HepG2 (cell line): ENCODE measurements around the gene PRKAB1. TPM values are rescaled to one million over a fixed set of nuclear protein-coding genes. Genes with fewer than 3 reads are reported as not detected.

Experiments
- ATAC-seq: fragments of 200-7000 bp; cut with Tn5 transposase; 3 replicates; pipeline ENCODE4 v1.9.1; 2020; ENCODE audit warnings: mild to moderate bottlenecking, moderate library complexity
- BruUV-seq: library from RNA; stranded (reverse); fragments of 400-500 nt; replicated peaks from 2 replicates; lab custom pipeline; 2021; lab: Mats Ljungman, UMichigan
- CTCF ChIA-PET: fragments of 300-600 bp; formaldehyde crosslinking; extraction: SDS; loops from one replicate; lab custom pipeline; 2021; ENCODE audit warnings: low total read pairs, inconsistent platforms, low intra/inter-chr PET ratio; lab: Yijun Ruan, JAX
- POLR2A ChIA-PET: fragments of 350-600 bp; sonication (Branson Sonifier 250); formaldehyde crosslinking; loops from one replicate; lab custom pipeline; 2020; ENCODE audit warnings: antibody characterized with exemption, inconsistent platforms; lab: Yijun Ruan, JAX
- DNase-seq: peaks from one replicate; pipeline ENCODE4 v3.0.0-alpha.2; 2015; ENCODE audit warnings: low spot score
- FAIRE-seq: peaks from 3 replicates; lab custom pipeline; 2011; peaks lifted over from hg19 to GRCh38; lab: Jason Lieb, UNC
- H2AFZ ChIP-seq: one replicate; pipeline ENCODE4 v1.6.1; 2011; ENCODE audit warnings: low read length, inconsistent platforms
- H3K27ac ChIP-seq: fragments of 300-600 bp; 3 replicates; pipeline ENCODE4 v1.8.0; 2011; ENCODE audit warnings: mixed run types, mild to moderate bottlenecking, mixed read lengths, low read length, inconsistent platforms; ENCODE audit not compliant: insufficient read depth; ENCODE audit errors: extremely low read length
- H3K27me3 ChIP-seq, 2 experiments: fragments of 200-600 bp in 1 of 2; 2 replicates in 1 of 2; 3 replicates in 1 of 2; pipeline versions ENCODE4 v1.6.0 to v1.8.0; 2011; ENCODE audit warnings: low read length in 2 of 2, mild to moderate bottlenecking in 2 of 2, moderate library complexity in 2 of 2, inconsistent platforms in 1 of 2; ENCODE audit not compliant: insufficient read depth in 2 of 2, control insufficient read depth in 1 of 2
- H3K36me3 ChIP-seq, 2 experiments: fragments of 200-600 bp in 1 of 2; replicated peaks in 1 of 2; 2 replicates in 1 of 2; 3 replicates in 1 of 2; pipeline versions ENCODE4 v1.5.1 to v1.8.0; 2011; ENCODE audit warnings: low read length in 2 of 2, inconsistent platforms in 1 of 2; ENCODE audit not compliant: insufficient read depth in 2 of 2, control insufficient read depth in 1 of 2
- H3K4me1 ChIP-seq: 2 replicates; pipeline ENCODE4 v1.5.1; 2012; ENCODE audit warnings: low read length, inconsistent platforms; ENCODE audit not compliant: insufficient read depth
- H3K4me2 ChIP-seq: 2 replicates; pipeline ENCODE4 v1.6.0; 2011; ENCODE audit warnings: low read depth, low read length, inconsistent platforms
- H3K4me3 ChIP-seq, 3 experiments: fragments of 200-600 bp in 1 of 3; sonication (generic), shearing (Covaris generic) in 1 of 3; replicated peaks in 1 of 3; 2 replicates each; pipeline ENCODE4 v1.5.1; 2011 to 2016; ENCODE audit warnings: low read length in 3 of 3, inconsistent platforms in 2 of 3, low read depth in 2 of 3, mild to moderate bottlenecking in 2 of 3, control low read depth in 1 of 3, mixed read lengths in 1 of 3; ENCODE audit not compliant: insufficient read depth in 1 of 3
- H3K79me2 ChIP-seq: one replicate; pipeline ENCODE4 v1.6.1; 2011; ENCODE audit warnings: low read length, inconsistent platforms; ENCODE audit not compliant: insufficient read depth
- H3K9ac ChIP-seq: 2 replicates; pipeline ENCODE4 v1.6.0; 2011; ENCODE audit warnings: mild to moderate bottlenecking, low read depth, low read length, inconsistent platforms; ENCODE audit not compliant: insufficient read depth
- H3K9me3 ChIP-seq: 2 replicates; pipeline ENCODE4 v1.5.1; 2012; ENCODE audit warnings: mild to moderate bottlenecking, low read length
- H4K20me1 ChIP-seq: 2 replicates; pipeline ENCODE4 v1.6.0; 2011; ENCODE audit warnings: inconsistent platforms, mild to moderate bottlenecking, low read length, moderate library complexity; ENCODE audit not compliant: insufficient read depth
- AGO1 ChIP-seq: fragments of 200-400 bp; formaldehyde crosslinking; IDR thresholded peaks from 2 replicates; pipeline ENCODE4 v1.6.1; 2017; ENCODE audit warnings: mild to moderate bottlenecking, low read depth, low read length, moderate library complexity; ENCODE audit not compliant: poor library complexity, severe bottlenecking
- HDAC2 ChIP-seq: sonication (generic); formaldehyde crosslinking; IDR thresholded peaks from 2 replicates; pipeline ENCODE4 v1.4.0; 2020; ENCODE audit warnings: missing genetic modification reagents
- KLF6 ChIP-seq: IDR thresholded peaks from 2 replicates; pipeline ENCODE4 v1.8.0; 2016; ENCODE audit warnings: missing biosample characterization, missing genetic modification reagents
- MYC ChIP-seq: sonication (generic); formaldehyde crosslinking; IDR thresholded peaks from 2 replicates; pipeline ENCODE4 v1.9.0; 2021; ENCODE audit warnings: missing genetic modification reagents, borderline replicate concordance
- RXRA ChIP-seq: sonication (generic); formaldehyde crosslinking; IDR thresholded peaks from 2 replicates; pipeline ENCODE4 v1.5.1; 2020; ENCODE audit warnings: missing genetic modification reagents
- TBP ChIP-seq: sonication (generic); formaldehyde crosslinking; IDR thresholded peaks from 2 replicates; pipeline ENCODE4 v1.5.0; 2020; ENCODE audit warnings: missing genetic modification reagents
- THRA ChIP-seq: sonication (generic); formaldehyde crosslinking; IDR thresholded peaks from 2 replicates; pipeline ENCODE4 v1.4.0; 2020; ENCODE audit warnings: missing genetic modification reagents, borderline replicate concordance
- ZBED4 ChIP-seq: sonication (generic); formaldehyde crosslinking; IDR thresholded peaks from 2 replicates; pipeline ENCODE4 v1.4.0; 2020; ENCODE audit warnings: missing genetic modification reagents, borderline replicate concordance
- ZNF224 ChIP-seq: sonication (generic); formaldehyde crosslinking; IDR thresholded peaks from 2 replicates; pipeline ENCODE4 v1.5.0; 2020; ENCODE audit warnings: mild to moderate bottlenecking, missing genetic modification reagents
- ZNF337 ChIP-seq: sonication (generic); formaldehyde crosslinking; IDR thresholded peaks from 2 replicates; pipeline ENCODE4 v1.5.1; 2020; ENCODE audit warnings: missing genetic modification reagents, low read depth, mild to moderate bottlenecking, borderline replicate concordance
- WGBS: methylation state at CpG from one replicate; pipeline ENCODE4 v1.1.6; 2017; ENCODE audit warnings: low lambda C conversion rate; 5-methylcytosine and 5-hydroxymethylcytosine counted together
- in situ Hi-C: cut with HindIII; loops from 2 replicates; pipeline ENCODE4 v1.10.0; 2017; ENCODE audit warnings: low pct_unique_long_range_greater_than_20kb; ENCODE audit not compliant: extremely low pct_ligation_motif_present
- intact Hi-C: fragments of 100-400 bp; cut with micrococcal nuclease; formaldehyde crosslinking; loops from one replicate; pipeline ENCODE4 v1.10.0; 2022; ENCODE audit not compliant: unreplicated experiment
- polyA plus RNA-seq, 8 experiments: library from polyadenylated mRNA; depleted of rRNA in 3 of 8; stranded (reverse) in 7 of 8; unstranded in 1 of 8; fragments of >200 nt; fragmentation: Illumina TruSeq in 4 of 8; extraction: Trizol in 4 of 8; gene quantifications; 2 replicates each; pipeline versions ENCODE4 v1.2.1 to v1.2.3, GENCODE V29; 2011 to 2016; ENCODE audit warnings: low read depth in 4 of 8, missing spikeins in 1 of 8, mixed read lengths in 1 of 8; ENCODE audit not compliant: insufficient read depth in 1 of 8
- total RNA-seq, 5 experiments: library from RNA; depleted of rRNA; stranded (reverse); fragments of >200 nt; fragmentation: Illumina TruSeq; extraction: Trizol; gene quantifications; 2 replicates each; pipeline ENCODE4 v1.2.3, GENCODE V29; 2016; ENCODE audit warnings: low read depth in 1 of 5
- TF ChIP-seq, protein P1 (sequence below): sonication (generic); formaldehyde crosslinking; IDR thresholded peaks from 2 replicates; pipeline ENCODE4 v1.5.0; 2020; ENCODE audit warnings: mild to moderate bottlenecking, missing genetic modification reagents

PRKAB1 gene
- total and polyA plus RNA-seq, 2 of the 13 experiments (the other 11 are each of a cell fraction or from before 2014, with no cell fraction given) = 28.4 to 35.5 TPM

DNA sequence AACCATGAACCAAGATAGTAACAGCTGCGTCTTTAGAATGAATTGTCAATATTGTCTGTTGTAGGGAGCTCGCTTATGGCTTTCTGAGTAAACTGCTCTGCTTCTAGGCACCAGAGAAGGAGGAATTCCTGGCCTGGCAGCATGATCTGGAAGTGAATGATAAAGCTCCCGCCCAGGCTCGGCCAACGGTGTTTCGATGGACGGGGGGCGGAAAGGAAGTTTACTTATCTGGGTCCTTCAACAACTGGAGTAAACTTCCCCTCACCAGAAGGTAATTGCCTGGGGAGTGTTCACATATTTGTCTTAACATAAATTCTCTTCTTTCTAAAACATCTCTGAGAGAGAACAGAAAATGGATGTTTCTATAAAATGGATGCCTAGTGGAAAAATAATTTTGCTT is 4.3 kb downstream of the PRKAB1 start (continued):
- TF ChIP-seq ZBED4 (CRISPR knock-in tag) = no peak
- no peak for TF ChIP-seq ZNF337 (CRISPR knock-in tag)
- TF ChIP-seq, protein P1, sequence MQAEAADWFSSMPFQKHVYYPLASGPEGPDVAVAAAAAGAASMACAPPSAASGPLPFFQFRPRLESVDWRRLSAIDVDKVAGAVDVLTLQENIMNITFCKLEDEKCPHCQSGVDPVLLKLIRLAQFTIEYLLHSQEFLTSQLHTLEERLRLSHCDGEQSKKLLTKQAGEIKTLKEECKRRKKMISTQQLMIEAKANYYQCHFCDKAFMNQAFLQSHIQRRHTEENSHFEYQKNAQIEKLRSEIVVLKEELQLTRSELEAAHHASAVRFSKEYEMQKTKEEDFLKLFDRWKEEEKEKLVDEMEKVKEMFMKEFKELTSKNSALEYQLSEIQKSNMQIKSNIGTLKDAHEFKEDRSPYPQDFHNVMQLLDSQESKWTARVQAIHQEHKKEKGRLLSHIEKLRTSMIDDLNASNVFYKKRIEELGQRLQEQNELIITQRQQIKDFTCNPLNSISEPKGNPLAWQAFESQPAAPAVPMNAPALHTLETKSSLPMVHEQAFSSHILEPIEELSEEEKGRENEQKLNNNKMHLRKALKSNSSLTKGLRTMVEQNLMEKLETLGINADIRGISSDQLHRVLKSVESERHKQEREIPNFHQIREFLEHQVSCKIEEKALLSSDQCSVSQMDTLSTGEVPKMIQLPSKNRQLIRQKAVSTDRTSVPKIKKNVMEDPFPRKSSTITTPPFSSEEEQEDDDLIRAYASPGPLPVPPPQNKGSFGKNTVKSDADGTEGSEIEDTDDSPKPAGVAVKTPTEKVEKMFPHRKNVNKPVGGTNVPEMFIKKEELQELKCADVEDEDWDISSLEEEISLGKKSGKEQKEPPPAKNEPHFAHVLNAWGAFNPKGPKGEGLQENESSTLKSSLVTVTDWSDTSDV (CRISPR knock-in tag) = no peak
- TF ChIP-seq AGO1 = no peak

DNA sequence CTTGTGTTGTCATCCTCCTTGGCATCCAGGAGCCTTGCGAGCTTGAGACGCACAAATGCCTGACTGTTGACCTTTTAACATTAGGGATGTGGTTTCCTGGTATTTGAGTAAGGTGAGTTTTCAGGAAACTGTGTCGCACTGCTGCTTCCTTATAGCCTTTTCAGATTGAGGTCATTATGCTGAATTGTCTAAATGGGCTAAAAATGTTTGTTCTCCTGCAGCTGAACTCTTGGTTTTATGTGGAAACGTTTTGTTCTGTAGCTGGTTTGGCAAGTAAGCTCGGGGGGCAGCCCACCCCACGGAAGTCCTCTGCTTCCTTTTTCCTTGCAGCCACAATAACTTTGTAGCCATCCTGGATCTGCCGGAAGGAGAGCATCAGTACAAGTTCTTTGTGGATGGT is 5.7 kb downstream of the PRKAB1 start:
- BruUV-seq = no TSS peak
- peaks cover 6% of the 10 kb centered on the region for H3K79me2 ChIP-seq
- intact Hi-C loops = no loop called here
- no peaks in the 10 kb centered on the region for H3K9me3 ChIP-seq
- no peak overlapping the region for H3K4me2 ChIP-seq
- peaks cover 12% of the 10 kb centered on the region for H4K20me1 ChIP-seq
- no peak overlapping the region for H2AFZ ChIP-seq
- FAIRE-seq = no peak
- DNase-seq = no peak
- ATAC-seq = no peak
- 94% methylated on average over 7 of the region's 7 CpGs for WGBS
- no peaks in the 10 kb centered on the region for H3K27me3 ChIP-seq
- ChIA-PET POLR2A (interaction anchor here (2.3 kb wide), 1 partner anchor 10 kb away, joined by 6 read pairs; no protein-coding TSS in a partner anchor), CTCF (no interaction called here)
- no peak overlapping the region for H3K9ac ChIP-seq
- no peak overlapping the region for H3K4me3 ChIP-seq
- H3K36me3 ChIP-seq = peaks cover 36 to 80% of the 10 kb centered on the region in 2 experiments
- H3K27ac ChIP-seq = no peak overlapping the region
- no peak for TF ChIP-seq THRA
- TF ChIP-seq KLF6 (CRISPR knock-in tag) = no peak
- TF ChIP-seq ZNF224 (CRISPR knock-in tag) = no peak
- no peak for TF ChIP-seq TBP (CRISPR knock-in tag)
- no peak for TF ChIP-seq RXRA (CRISPR knock-in tag)
- no peak for TF ChIP-seq HDAC2
- no peak for TF ChIP-seq MYC (CRISPR knock-in tag)
- in situ Hi-C loops = no loop called here
- H3K4me1 ChIP-seq = peaks cover 26% of the 10 kb centered on the region
